Kidney tubule cell (primary cell): ENCODE results near the gene SMC5.
"Not testable (repeated sequence)": the region's sequence is repeated elsewhere in the genome, so short reads cannot be mapped to it uniquely, and the experiment has no call there.

ENCODE experiments used
- DNase-seq: peaks from one replicate; pipeline ENCODE4 v3.0.0-alpha.2; 2018; ENCODE audit warnings: low spot score

SMC5 gene

DNA sequence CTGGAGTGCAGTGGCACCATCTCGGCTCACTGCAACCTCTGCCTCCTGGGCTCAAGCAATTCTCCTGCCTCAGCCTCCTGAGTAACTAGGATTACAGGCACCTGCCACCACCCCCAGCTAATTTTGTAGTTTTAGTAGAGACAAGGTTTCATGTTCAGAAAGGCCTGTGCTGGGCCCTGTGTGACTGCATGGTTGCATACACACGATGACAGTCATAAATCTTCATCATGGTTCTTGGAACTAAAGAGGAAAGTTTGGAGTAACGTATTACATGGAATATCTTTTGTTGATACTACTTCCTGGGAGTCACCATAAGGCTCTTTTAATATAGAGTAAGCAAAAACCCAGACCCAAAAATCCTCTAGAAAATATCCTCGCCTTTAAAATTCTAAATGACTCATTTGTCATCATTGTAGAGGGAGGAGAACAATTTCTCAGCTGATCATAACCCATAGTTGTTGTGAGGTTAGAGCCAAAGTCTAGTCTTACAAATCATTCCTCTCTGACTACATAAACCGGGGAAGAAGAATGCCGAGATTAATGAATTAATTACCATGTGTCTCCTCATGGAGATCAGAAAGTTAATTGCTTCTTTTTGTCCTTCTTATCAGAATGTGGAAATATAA is 108.6 kb downstream of the SMC5 start:
- DNase-seq: no peak

DNA sequence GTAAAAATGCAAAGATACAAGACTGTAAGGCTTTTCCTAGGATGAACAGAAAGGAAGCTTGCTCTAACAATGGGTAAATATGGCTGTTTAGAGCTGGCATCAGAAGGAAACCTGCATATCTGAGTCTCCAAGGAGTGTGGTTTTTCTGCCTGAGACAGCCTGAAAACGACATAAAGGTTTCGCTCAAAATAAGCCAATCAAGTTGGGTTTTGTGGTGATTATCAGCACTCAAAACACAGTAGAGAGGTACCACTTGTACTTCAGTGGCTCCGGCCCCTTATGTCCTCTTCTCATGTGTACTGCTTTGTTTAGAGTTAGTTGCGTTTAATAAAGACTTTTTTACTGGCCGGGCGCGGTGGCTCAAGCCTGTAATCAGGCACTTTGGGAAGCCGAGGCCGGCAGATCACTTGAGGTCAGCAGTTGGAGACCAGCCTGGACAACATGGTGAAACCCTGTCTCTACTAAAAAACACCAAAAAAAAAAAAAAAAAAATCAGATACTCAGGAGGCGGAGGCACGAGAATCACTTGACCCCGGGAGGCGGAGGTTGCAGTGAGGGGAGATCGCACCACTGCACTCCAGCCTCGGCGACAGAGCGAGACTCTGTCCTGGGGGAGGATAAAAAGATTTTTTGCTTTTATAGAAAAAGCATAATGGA is 116.3 kb downstream of the SMC5 start:
- no peak for DNase-seq

DNA sequence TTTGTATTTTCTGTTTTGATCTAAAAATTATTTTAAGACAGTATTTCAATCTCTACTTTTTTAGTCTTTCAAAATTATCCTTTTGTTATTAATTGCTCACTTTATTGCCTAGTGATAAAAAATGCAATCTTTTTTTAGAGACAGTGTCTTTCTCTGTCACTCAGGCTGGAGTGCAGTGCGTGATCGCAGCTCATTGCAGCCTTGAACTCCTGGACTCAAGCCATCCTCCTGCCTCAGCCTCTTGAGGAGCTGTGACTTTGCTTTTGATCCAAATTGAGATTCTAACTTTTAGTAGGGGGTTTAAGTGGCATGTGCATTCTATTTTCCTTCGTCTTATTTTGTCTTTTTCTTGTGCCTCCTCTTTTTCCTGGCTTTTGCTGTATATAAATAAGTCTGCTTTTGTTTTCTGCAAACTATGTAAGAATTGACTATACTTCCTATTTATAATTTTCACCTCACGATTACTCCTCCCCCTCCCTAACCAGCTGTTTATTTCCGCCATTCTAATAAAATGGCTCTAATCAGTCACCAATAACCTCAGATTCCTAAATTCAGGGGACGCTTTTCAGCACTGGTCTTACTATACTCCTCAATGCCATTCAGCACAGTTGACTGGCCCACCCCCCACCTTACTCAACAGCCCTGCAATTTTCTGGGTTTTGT is 123.4 kb downstream of the SMC5 start:
- DNase-seq: no peak

DNA sequence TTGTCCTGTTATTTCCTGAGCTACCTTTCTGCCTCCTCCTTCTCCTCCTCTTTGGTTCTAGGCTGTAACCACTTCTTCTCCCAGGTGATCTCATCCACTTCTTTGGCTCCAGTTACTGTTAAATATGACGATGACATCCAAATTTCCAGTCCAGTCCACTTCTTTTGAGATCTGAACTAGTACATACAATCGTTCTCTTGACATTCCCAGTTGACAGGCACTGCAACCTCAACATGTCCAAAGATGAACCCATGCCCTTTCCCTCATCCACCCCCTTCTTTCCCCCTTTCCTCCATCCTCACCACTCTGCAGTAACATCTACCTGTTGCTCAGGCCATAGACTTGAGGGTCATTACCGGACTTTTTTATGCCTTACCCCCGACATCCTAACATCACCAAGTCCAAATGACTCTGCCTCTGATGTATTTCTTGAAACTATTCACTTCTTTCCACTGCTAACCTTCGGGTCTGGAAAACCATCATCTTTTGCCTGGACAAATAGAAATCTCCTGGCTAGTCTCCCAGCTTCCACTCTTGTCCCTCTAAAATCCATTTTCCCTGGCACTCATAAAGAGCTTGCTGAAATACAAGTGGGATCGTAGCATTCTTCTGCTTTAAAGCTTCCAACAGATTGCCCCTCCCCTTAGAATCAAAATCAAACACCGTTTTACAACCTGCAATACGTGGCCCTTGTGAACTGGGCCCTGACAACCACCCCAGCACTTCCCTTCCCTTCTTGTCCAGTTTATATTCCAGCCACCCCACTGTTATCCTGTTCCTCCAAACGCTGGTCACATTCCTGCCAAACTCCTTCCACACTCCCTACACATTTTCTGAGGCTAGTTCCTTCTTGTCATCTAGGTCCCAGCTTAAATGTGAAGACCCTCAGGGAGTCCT is 124.2 kb downstream of the SMC5 start:
- no peak for DNase-seq

DNA sequence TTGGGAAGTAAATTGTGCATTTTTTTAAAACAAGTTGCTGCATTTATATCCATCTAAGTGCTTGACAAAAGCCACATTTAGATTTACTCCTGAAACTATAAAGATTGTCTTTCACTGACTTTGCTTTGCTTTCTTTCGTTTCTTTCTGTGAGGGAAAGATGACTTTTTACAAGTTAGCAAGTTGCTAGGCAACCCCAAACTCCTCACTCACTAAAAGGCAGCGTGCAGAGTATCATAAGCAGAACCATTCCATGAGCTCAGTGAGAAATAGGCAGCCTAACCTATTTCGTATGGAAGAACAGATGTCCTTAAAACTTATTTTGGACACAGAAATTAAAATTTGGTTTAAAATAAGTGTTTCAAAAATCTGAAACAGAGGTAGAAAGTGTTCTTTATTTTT is 126.6 kb downstream of the SMC5 start:
- DNase-seq: no peak

DNA sequence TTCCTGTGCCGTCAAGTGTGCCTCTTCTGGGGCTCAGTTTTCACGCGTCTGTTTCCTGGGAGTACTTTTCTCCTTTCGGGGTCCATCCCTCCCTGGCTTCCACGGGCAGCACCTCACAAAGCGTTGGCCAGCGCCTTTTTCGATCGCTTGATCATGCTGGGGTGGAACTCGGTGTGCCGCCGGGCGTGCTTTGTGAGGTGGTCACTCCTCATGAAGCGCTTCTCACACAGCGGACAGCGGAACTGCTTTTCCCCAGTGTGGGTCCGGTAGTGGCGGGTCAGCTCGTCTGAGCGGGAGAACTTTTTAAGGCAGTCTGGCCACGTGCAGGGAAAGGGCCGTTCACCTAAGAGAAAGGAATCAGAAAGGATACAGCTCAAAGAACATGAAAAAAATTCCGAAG is 128.9 kb downstream of the SMC5 start:
- no peak for DNase-seq

DNA sequence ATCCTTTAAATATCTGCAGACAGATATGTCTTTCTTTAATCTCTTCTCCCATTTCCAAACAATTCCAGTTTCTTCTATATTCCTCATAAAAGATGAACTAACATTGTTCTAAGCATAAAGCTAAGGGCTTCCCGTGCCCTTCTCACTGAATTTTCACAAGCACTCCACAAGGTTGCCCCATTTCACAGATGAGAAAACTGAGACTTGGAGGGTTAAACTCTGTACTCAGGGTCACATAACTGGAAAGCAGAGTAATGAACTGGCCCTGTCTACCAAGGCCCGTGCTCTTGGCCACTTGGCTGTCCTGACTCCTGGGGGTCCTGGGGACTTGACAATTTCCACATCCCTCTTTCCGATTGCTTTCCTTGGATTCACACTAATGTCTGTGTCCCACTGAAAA is 130.4 kb downstream of the SMC5 start:
- no peak for DNase-seq

DNA sequence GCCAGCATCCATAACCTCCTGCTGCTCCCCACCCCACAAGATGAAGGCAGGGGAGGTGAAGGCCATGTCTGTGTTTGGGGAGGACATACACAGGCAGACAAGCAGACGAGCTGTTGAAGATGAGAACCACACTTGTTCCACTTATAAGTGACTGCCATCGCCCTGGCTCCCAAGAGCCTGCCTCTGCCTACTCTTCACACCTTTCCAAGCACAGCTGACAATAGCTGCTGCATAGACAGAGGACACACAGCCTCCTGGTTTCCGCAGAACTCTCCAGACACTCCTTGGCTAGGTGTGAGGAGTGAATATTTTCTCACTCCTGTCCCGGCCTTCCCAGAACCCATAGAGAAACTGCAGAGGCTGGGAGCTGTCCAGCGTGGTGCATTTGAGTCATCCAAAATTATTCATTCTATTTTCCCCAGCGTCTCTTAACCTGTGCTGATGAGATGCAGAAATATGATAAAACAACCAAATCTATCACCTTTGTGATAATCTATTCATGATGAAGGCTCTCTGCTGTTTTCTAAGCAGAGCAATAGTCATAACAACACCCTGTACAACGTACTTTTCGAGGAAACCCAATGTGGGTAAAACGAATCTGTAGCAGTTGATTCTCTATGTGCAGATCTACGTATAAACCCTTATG is 131.0 kb downstream of the SMC5 start:
- DNase-seq: peak; percentile 24

DNA sequence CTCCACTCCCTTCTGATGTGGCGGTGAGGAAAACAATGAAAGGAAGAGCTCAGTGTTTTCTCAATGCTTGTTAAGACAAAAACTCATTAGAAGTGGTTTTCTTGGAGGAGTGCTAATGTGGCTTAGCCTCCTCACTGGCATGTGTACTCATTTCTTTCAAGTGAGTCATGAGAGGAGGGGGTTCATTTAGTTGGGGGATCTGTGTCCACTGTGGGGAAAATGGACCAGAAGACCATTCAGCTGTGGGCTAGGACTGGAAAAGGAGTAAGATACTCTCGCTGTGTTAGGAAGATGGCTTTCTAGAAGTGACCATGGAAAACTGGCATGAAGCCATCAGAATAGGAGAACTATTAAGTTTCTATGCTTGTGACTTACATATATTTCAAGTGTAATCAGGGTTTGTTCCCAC is 132.2 kb downstream of the SMC5 start:
- no peak for DNase-seq

DNA sequence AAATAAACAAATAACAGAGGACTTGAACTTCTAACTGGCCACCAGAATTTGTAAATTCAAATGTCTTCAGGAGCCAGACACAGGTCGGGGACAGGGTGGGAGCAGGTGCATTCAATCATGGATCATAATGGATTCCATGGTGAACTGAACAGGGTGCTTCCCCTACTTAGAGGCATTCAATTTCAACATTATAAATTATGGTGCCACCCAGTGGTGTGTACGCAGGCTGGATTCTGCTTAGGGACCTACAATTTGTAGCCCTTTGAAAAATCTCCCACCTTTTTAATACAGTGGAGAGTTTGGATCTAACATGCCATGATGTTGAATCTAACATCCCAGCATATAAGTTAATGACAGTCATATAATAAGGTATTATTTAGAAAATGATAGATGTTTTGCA is 133.4 kb downstream of the SMC5 start:
- no peak for DNase-seq

DNA sequence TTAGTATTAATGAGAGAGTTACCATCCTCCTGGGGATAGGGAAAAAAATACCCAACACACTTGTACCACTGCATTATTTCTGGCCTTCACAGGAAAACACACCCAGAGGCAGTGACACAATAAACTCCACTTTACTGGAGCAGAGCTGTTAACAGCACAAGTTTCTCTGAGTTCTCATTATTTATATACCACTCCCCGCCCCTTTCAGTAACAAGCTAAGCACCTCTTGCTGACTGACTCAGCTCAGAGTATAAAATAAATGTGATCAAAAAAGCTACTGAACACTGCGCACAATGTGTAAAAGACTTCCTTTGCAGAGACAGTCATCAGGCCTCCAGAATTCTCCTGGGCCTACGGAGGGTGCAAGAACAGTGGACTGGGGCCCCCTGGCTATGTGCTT is 134.1 kb downstream of the SMC5 start:
- DNase-seq: no peak

DNA sequence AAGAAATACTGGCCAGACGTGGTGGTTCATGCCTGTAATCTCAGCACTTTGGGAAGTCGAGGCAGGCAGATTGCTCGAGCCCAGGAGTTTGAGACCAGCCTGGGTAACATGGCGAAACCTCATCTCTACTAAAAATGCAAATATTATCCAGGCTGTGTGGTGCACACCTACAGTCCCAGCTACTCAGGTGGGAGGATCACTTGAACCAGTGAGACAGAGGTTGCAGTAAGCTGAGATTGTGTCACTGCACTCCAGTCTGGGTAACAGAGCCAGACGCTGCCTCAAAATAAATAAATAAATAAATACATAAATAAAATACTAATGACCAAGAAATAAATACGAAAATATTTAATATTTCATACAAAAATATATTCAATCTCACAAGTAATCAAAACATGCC is 136.9 kb downstream of the SMC5 start:
- no peak for DNase-seq

DNA sequence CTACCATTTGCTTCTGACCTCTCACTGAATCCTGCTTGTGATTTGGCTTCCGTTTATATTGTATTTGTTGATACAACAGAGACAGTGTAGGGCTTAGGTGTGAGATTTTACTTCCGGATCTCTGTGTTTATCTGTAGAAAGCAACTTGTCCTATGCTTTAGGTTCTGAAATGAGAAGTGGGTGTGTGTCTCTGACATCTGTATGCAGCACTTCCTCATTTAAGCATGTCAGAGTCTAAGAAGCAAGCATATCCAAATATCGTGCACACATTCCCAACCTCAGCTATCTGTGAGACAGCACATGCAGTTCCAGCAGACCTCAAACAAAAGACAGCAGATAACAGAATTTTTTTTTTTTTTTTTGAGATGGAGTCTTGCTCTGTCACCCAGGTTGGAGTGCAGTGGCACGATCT is 139.4 kb downstream of the SMC5 start:
- no peak for DNase-seq

DNA sequence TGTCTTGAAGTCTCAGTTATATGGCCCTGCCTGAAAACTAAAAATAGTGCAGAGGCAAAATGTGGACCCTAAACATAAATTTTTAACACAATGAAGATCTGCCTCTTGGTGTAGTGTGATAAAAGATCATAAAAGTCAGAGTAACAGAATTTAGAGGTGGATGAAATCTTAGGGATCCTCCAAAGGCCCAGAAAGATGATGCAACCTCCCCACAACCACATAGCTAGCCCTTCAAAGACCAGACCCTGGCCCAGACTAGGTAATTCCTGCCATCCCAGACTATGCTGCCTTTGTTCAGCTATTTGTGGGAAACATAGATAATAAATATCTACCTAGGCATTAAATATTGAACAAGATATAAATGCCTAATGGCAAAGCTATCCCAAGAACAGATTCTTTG is 140.4 kb downstream of the SMC5 start:
- no peak for DNase-seq

DNA sequence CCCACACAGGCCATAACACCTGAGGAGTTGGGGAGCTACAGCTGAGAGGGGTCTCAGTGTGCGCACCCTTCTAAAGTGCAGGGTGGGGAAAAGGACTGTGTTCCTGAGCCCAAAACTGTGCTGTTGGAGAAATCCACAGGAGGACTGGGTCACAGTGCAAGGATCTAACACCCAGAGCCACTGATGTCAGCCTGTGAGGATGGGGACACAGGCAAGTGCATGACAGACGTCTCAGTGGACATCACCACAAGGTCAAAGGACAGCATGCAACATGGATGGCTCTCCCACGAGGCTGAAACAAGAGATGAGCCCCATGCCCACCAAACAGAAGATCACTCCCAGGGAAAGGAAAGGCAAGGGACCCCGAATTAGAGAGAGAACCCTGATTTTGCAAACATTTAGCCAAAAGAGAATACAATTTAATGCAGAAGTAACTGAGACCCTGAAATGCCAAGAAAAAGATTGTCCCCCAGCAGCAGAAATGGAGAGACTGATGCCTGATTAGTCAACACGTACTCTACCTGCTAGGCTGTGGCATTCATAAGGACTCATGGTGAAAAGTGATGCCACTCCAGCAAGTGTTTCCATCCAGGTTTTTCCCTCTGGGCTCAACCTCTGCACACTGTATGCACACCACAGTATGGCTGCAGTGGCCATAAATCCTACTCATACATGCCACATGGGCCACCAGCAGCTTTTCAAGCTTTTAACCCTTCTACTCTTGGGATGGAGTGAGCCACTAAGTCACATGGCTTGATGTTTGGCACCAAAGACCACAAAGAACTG is 141.5 kb downstream of the SMC5 start:
- no peak for DNase-seq

DNA sequence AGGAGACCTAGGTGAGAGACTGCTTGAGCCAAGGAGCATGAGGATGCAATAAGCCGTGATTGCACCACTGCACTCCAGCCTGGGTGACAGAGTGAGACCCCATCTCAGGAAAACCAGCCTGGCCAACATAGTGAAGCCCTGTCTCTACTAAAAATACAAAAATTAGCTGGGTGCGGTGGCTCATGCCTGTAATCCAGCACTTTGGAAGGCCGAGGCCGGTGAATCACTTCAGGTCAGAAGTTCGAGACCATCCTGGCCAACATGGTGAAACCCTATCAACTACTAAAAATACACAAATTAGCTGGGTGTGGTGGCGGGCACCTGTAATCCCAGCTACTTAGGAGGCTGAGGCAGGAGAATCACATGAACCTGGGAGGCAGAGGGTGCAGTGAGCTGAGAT is 142.5 kb downstream of the SMC5 start:
- not testable (repeated sequence) for DNase-seq

DNA sequence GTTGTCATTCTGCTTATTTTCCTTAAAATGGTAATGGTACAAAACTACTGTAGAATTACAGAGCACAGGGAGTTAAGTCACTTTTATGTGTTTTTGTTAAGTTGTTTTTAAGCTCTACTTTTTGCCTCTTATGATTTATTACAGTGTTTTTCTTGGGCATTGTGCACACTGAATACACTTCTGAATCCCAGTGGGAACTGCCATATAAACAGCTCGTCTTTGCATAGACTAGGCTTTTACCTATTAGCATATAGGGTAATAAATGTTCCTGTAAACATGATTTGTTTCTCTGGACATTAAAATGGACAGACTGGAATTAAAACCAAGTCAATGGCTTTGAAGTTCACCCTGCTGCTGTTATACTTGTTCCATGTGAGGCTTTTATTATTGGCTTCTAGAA is 143.4 kb downstream of the SMC5 start:
- DNase-seq: no peak

DNA sequence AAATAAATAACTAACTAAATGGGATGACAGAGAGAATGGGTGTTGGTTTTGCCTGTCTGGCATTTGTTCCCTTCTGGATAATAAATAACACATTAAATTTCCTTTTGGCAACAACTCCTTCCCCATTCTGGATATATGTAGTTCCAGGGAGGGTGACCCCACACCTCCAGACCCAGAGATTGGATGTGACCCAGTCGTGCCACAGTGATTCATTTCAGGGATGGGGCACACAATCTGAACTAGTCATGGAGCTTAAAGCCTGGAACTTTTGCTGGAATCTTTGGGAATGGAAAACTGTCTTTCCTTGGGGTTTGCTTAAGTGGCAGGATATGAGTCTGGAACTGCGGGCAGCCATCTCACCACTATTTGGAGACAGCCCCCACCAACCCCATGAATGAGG is 144.4 kb downstream of the SMC5 start:
- peak; percentile 83 for DNase-seq

DNA sequence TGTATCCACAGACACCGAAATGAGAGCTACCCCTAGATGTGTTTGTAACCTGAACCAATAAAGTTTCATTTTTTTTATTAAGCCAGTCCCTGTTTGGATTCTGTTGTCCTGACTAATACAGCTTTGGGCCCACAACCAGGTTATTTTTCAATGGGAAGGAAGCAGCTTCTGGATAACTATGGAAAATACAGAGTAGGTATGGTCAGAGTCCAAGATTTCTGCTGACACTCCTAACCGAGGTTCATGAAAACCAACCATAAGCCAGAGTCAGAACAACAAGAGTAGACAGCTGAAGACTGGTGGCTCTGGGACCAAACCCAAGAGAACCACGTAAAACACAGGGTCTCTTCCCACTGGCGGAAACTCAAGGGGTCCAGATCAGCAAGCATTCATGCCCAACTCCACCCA is 144.8 kb downstream of the SMC5 start:
- no peak for DNase-seq

DNA sequence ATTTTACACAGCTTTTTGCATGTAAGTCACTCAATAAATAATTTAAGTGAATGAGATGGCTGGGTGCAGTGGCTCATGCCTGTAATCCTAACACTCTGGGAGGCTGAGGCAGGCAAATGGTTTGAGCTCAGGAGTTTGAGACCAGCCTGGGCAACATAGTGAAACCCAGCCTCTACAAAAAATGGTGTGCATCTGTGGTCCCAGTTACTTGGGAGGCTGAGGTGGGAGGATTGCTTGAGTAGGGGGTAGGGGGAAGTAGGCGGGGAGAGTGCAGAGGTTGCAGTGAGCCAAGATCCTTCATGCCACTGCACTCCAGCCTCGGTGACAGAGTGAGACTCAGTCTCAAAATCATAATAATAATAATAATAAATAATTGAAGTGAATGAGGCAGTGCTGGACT is 145.5 kb downstream of the SMC5 start:
- no peak for DNase-seq
